Measurements from ENCODE around the gene PLXNA1.

- TF ChIP-seq GATA2 (IDR thresholded peaks at IDR 0.05; ENCODE audit: low read depth, low read length): no peak
- no peak for TF ChIP-seq GATA3 (IDR thresholded peaks at IDR 0.05; ENCODE audit: low read depth, low read length)
Observed at GRCh38 chr3:126968391-126969390, 14.2 kb upstream of the PLXNA1 start.

All from SH-SY5Y (cell line).